ENCODE data around the gene IFNA16. TPM values are rescaled to one million over a fixed set of nuclear protein-coding genes. Genes with fewer than 3 reads are reported as not detected.
"Not testable (repeated sequence)": the region's sequence is repeated elsewhere in the genome, so short reads cannot be mapped to it uniquely, and the experiment has no call there.

The IFNA16 gene
- total RNA-seq, 1 experiment from 2014 or later = not detected

DNA sequence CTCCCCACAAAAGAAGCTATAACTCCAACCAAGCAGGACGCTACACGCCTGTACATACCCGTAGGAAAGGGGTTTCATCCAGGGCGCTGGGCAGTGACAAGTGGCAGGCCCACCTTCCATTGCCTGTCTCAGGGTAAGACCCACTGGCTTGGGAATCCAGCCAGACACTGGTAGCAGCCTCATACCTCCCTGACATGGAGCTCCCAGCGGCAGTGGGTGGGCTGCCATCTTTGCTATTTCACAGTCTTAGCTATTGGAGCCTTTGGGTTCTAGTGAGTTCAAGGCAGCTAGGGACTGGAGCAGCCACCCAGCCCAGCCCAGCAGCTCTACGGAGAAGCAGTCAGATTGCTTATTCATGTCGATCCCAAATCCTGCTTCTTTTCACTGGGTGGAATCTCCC, 6.8 kb downstream of the IFNA16 start:
- BruUV-seq (replicated peaks) = no TSS peak
- Histone ChIP-seq H3K27ac (ENCODE audit: low read length) (no peak overlapping the region), H3K9me3 (ENCODE audit: control insufficient read depth, insufficient read depth, low read depth, low read length) (no peaks in the 10 kb centered on the region), H3K4me3 (ENCODE audit: low read depth in 2 of 2, low read length in 2 of 2) (no peak overlapping the region), H3K27me3 (ENCODE audit: control insufficient read depth, insufficient read depth, low read length) (no peaks in the 10 kb centered on the region), H3K36me3 (ENCODE audit: control insufficient read depth, insufficient read depth, low read length) (no peaks in the 10 kb centered on the region), H3K4me1 (ENCODE audit: control insufficient read depth, insufficient read depth, low read length) (no peaks in the 10 kb centered on the region)
- ATAC-seq (no peak), DNase-seq (ENCODE audit: low read depth, low spot score) (no peak)
- POLR2A ChIA-PET = no interaction called here
- intact Hi-C loops (cut with micrococcal nuclease; ENCODE audit: unreplicated experiment) = no loop called here
- in situ Hi-C loops (cut with HindIII; ENCODE audit: low pct_unique_long_range_greater_than_20kb, low sequenced_read_pairs) = no loop called here
- CTCF ChIA-PET = no interaction called here
- TF ChIP-seq POLR2AphosphoS5 (IDR thresholded peaks at IDR 0.05; ENCODE audit: low read depth, low read length) (no peak), SIN3A (IDR thresholded peaks at IDR 0.05; ENCODE audit: borderline replicate concordance, insufficient read depth, low read depth, low read length) (no peak), TCF7L2 (IDR thresholded peaks at IDR 0.05; ENCODE audit: low read depth, low read length) (no peak)

DNA sequence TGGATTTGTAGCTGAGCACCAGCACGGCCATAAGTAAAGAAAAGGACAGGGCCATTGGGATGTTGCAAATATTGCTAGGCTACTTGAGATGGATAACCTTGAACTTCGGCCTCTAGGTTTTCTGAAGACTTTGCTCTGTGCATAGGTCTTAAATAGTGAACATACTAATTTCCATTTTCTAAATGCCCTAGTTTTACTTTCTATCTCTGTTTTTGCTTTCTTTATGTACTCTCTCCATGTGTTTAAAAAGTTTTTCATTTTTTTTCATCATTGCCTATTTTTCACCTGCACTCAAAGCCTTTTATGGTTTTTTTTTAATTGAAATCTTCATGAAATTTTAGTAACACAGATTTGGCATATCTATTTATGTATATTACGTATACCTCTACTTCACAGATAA, 10.1 kb downstream of the IFNA16 start, which contains the start of gene IFNA10:
TSS of gene IFNA10 (minus strand) at position 101 of the 400 bp plus-strand sequence. CDS start at position 55, 46 bp downstream.
- ATAC-seq; in situ Hi-C loops (cut with HindIII; ENCODE audit: low pct_unique_long_range_greater_than_20kb, low sequenced_read_pairs): not testable (repeated sequence)

DNA sequence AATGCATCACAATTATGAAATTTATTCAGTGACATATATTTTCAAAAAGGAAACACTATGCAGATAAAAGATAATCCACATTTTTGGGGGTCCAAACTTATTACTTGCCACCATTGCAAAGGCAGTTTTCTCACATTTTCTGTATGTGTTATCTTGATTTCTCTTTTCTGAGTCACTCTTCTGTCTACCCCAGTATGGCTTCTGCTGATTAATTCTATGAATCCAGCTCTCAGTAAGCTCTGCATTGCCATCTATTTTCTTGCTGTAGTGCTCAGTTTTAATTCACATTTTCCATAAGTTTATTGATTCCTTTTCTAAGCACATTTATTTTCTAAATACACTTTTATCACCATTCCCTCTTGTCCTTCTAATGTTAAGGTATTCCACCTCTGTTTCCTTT, 11.9 kb downstream of the IFNA16 start:
- no peak for ATAC-seq
- intact Hi-C loops (cut with micrococcal nuclease; ENCODE audit: unreplicated experiment) = no loop called here
- H3K9me3 ChIP-seq (ENCODE audit: control insufficient read depth, insufficient read depth, low read depth, low read length) = no peaks in the 10 kb centered on the region
- no TSS peak for BruUV-seq (replicated peaks)
- no peaks in the 10 kb centered on the region for H3K4me1 ChIP-seq (ENCODE audit: control insufficient read depth, insufficient read depth, low read length)
- in situ Hi-C loops (cut with HindIII; ENCODE audit: low pct_unique_long_range_greater_than_20kb, low sequenced_read_pairs) = no loop called here
- no peak overlapping the region for H3K4me3 ChIP-seq (ENCODE audit: low read depth in 2 of 2, low read length in 2 of 2)
- ChIA-PET POLR2A (no interaction called here), CTCF (no interaction called here)
- TF ChIP-seq, protein P1, sequence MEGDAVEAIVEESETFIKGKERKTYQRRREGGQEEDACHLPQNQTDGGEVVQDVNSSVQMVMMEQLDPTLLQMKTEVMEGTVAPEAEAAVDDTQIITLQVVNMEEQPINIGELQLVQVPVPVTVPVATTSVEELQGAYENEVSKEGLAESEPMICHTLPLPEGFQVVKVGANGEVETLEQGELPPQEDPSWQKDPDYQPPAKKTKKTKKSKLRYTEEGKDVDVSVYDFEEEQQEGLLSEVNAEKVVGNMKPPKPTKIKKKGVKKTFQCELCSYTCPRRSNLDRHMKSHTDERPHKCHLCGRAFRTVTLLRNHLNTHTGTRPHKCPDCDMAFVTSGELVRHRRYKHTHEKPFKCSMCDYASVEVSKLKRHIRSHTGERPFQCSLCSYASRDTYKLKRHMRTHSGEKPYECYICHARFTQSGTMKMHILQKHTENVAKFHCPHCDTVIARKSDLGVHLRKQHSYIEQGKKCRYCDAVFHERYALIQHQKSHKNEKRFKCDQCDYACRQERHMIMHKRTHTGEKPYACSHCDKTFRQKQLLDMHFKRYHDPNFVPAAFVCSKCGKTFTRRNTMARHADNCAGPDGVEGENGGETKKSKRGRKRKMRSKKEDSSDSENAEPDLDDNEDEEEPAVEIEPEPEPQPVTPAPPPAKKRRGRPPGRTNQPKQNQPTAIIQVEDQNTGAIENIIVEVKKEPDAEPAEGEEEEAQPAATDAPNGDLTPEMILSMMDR (IDR thresholded peaks at IDR 0.05) = no peak
- no peak for TF ChIP-seq POLR2AphosphoS5 (IDR thresholded peaks at IDR 0.05; ENCODE audit: low read depth, low read length)
- H3K27me3 ChIP-seq (ENCODE audit: control insufficient read depth, insufficient read depth, low read length) = no peaks in the 10 kb centered on the region
- H3K27ac ChIP-seq (ENCODE audit: low read length) = no peak overlapping the region
- H3K36me3 ChIP-seq (ENCODE audit: control insufficient read depth, insufficient read depth, low read length) = no peaks in the 10 kb centered on the region
- no peak for DNase-seq (ENCODE audit: low read depth, low spot score)

More for the DNA sequence above, 10.1 kb downstream of the IFNA16 start, which contains the start of gene IFNA10:
- H3K27ac ChIP-seq (ENCODE audit: low read length); CTCF ChIA-PET; POLR2A ChIA-PET; H3K4me1 ChIP-seq (ENCODE audit: control insufficient read depth, insufficient read depth, low read length); H3K36me3 ChIP-seq (ENCODE audit: control insufficient read depth, insufficient read depth, low read length); intact Hi-C loops (cut with micrococcal nuclease; ENCODE audit: unreplicated experiment); BruUV-seq (replicated peaks); H3K27me3 ChIP-seq (ENCODE audit: control insufficient read depth, insufficient read depth, low read length); H3K4me3 ChIP-seq (ENCODE audit: low read depth in 2 of 2, low read length in 2 of 2); DNase-seq (ENCODE audit: low read depth, low spot score); H3K9me3 ChIP-seq (ENCODE audit: control insufficient read depth, insufficient read depth, low read depth, low read length): not testable (repeated sequence)

DNA sequence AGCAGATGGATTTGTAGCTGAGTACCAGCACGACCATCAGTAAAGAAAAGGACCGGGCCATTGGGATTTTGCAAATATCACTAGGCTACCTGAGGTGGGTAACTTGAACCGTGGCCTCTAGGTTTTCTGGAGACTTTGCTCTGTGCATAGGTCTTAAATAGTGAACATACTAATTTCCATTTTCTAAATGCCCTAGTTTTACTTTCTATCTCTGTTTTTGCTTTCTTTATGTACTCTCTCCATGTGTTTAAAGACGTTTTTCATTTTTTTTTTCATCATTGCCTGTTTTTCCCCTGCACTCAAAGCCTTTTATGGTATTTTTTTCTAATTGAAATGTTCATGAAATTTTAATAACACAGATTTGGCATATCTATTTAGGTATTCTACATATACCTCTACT, 15.0 kb downstream of the IFNA16 start, which contains the start of gene IFNA7:
TSS of gene IFNA7 (minus strand) at position 101 of the 400 bp plus-strand sequence. CDS start at position 61, 40 bp downstream.
- CTCF ChIA-PET; DNase-seq (ENCODE audit: low read depth, low spot score); H3K27ac ChIP-seq (ENCODE audit: low read length); intact Hi-C loops (cut with micrococcal nuclease; ENCODE audit: unreplicated experiment); POLR2A ChIA-PET; BruUV-seq (replicated peaks); in situ Hi-C loops (cut with HindIII; ENCODE audit: low pct_unique_long_range_greater_than_20kb, low sequenced_read_pairs); H3K36me3 ChIP-seq (ENCODE audit: control insufficient read depth, insufficient read depth, low read length); H3K4me1 ChIP-seq (ENCODE audit: control insufficient read depth, insufficient read depth, low read length); ATAC-seq; H3K27me3 ChIP-seq (ENCODE audit: control insufficient read depth, insufficient read depth, low read length); H3K9me3 ChIP-seq (ENCODE audit: control insufficient read depth, insufficient read depth, low read depth, low read length); H3K4me3 ChIP-seq (ENCODE audit: low read depth in 2 of 2, low read length in 2 of 2): not testable (repeated sequence)

Measured in Panc1 (cell line).